ENCODE data around the gene OSBP. TPM values are rescaled to one million over a fixed set of nuclear protein-coding genes. Genes with fewer than 3 reads are reported as not detected.

OSBP gene
- total and polyA plus RNA-seq, 9 of the 15 experiments (the other 6 are each of a cell fraction or from before 2014, with no cell fraction given) = 11.7 to 49.0 (median 28.7) TPM

DNA sequence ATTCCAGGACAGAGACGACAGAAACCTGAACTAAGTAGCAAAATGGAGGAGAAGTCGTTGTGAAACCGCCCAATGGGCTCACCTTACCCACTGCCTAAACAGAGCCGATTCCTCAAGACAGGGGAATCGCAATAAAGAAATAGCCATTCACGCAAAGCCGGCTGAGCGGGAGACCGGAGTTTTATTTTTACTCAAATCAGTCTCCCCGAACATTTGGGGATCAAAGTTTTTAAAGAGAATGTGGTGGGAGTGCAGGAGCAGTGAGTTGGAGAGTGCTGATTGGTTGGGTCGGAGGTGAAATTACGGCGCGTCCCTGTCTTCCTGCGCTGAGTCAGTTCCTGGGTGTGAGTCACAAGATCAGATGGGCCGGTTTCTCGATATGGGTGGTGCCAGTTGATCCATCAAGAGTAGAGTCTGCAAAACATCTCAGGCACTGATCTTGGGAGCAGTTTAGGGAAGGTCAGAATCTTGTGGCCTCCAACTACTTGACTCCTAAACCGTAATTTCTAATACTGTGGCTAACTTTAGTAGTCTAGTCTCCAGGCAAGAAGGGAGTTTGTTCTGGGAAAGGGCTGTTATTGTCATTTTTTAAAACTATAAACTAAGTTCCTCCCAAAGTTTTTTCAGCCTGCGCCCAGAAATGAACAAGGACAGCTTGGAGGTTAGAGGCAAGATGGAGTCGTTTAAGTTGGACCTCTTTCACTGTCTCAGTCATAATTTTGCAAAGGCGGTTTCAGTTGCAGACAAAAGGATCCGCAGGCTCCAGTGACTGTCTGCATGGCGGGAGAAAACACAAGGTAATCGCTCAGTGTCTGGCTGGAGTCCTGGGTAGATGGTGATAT lies 70.2 kb downstream of the OSBP start (continued):
- TF ChIP-seq AFF4 (CRISPR knock-in tag; IDR thresholded peaks at IDR 0.05) (peak; percentile 72), ZNF197 (CRISPR knock-in tag; IDR thresholded peaks at IDR 0.05; ENCODE audit: low read depth) (peak; percentile 62; the same call in 1 of the 2 replicates), GABPB1 (CRISPR knock-in tag; IDR thresholded peaks at IDR 0.05) (peak; percentile 30; the same call in 1 of the 2 replicates), CBX1 (IDR thresholded peaks at IDR 0.05; ENCODE audit: low read depth) (peak; percentile 62; the same call in 1 of the 2 replicates), MAFK (IDR thresholded peaks at IDR 0.05; ENCODE audit: low read length) (peak; percentile 75), C11orf30 (IDR thresholded peaks at IDR 0.05; ENCODE audit: low read depth) (peak; percentile 88), ZFP1 (CRISPR knock-in tag; IDR thresholded peaks at IDR 0.05) (no peak), XRCC3 (IDR thresholded peaks at IDR 0.05) (no peak), GATA2 (CRISPR knock-in tag; IDR thresholded peaks at IDR 0.05) (peak; percentile 68; the same call in 1 of the 2 replicates), SP1 (CRISPR knock-in tag; IDR thresholded peaks at IDR 0.05) (peak; percentile 52; the same call in 1 of the 2 replicates), ATF1 (CRISPR knock-in tag; IDR thresholded peaks at IDR 0.05) (no peak), ATF1 (tag; IDR thresholded peaks at IDR 0.05) (peak; percentile 87), SMARCA5 (IDR thresholded peaks at IDR 0.05) (0 out of 2 replicates have a peak, but pooled peaks have one; percentile 3), XRCC5 (IDR thresholded peaks at IDR 0.05; ENCODE audit: low read depth, low read length) (peak; percentile 14; the same call in 1 of the 2 replicates), DNMT1 (IDR thresholded peaks at IDR 0.05) (0 out of 2 replicates have a peak, but pooled peaks have one; percentile 30), CEBPB (tag; IDR thresholded peaks at IDR 0.05) (peak; percentile 82), BRD4 (IDR thresholded peaks at IDR 0.05) (peak; percentile 97), RCOR1 (IDR thresholded peaks at IDR 0.05; ENCODE audit: borderline replicate concordance in 1 of 2, low read depth in 2 of 2, low read length in 2 of 2) (peak in 1 of 2 experiments; percentile 71; a peak in 2 of 4 replicates)
- TF ChIP-seq, protein P1, sequence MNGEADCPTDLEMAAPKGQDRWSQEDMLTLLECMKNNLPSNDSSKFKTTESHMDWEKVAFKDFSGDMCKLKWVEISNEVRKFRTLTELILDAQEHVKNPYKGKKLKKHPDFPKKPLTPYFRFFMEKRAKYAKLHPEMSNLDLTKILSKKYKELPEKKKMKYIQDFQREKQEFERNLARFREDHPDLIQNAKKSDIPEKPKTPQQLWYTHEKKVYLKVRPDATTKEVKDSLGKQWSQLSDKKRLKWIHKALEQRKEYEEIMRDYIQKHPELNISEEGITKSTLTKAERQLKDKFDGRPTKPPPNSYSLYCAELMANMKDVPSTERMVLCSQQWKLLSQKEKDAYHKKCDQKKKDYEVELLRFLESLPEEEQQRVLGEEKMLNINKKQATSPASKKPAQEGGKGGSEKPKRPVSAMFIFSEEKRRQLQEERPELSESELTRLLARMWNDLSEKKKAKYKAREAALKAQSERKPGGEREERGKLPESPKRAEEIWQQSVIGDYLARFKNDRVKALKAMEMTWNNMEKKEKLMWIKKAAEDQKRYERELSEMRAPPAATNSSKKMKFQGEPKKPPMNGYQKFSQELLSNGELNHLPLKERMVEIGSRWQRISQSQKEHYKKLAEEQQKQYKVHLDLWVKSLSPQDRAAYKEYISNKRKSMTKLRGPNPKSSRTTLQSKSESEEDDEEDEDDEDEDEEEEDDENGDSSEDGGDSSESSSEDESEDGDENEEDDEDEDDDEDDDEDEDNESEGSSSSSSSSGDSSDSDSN (IDR thresholded peaks at IDR 0.05; ENCODE audit: borderline replicate concordance in 1 of 2, low read depth in 2 of 2, low read length in 2 of 2) = peak in 1 of 2 experiments; percentile 52; a peak in 1 of 4 replicates
- TF ChIP-seq, protein P2, sequence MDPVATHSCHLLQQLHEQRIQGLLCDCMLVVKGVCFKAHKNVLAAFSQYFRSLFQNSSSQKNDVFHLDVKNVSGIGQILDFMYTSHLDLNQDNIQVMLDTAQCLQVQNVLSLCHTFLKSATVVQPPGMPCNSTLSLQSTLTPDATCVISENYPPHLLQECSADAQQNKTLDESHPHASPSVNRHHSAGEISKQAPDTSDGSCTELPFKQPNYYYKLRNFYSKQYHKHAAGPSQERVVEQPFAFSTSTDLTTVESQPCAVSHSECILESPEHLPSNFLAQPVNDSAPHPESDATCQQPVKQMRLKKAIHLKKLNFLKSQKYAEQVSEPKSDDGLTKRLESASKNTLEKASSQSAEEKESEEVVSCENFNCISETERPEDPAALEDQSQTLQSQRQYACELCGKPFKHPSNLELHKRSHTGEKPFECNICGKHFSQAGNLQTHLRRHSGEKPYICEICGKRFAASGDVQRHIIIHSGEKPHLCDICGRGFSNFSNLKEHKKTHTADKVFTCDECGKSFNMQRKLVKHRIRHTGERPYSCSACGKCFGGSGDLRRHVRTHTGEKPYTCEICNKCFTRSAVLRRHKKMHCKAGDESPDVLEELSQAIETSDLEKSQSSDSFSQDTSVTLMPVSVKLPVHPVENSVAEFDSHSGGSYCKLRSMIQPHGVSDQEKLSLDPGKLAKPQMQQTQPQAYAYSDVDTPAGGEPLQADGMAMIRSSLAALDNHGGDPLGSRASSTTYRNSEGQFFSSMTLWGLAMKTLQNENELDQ (CRISPR knock-in tag; IDR thresholded peaks at IDR 0.05; ENCODE audit: borderline replicate concordance) = no peak

All from K562 (cell line).